BJ (cell line): ENCODE measurements around the gene TUBE1. TPM values are rescaled to one million over a fixed set of nuclear protein-coding genes. Genes with fewer than 3 reads are reported as not detected.

Experiments
- CTCF ChIA-PET: fragments of 350-600 bp; formaldehyde crosslinking; extraction: SDS; loops from one replicate; lab custom pipeline; 2021; ENCODE audit warnings: antibody characterized with exemption, inconsistent platforms; lab: Yijun Ruan, JAX
- POLR2A ChIA-PET: fragments of 300-600 bp; sonication (Branson Sonifier 250); formaldehyde crosslinking; extraction: SDS; loops from one replicate; lab custom pipeline; 2021; ENCODE audit warnings: antibody characterized with exemption; lab: Charles Lee
- DNase-seq: peaks from one replicate; pipeline ENCODE4 v3.0.0-alpha.2; 2011; ENCODE audit warnings: low read depth
- H3K27me3 ChIP-seq: 2 replicates; pipeline ENCODE4 v1.6.0; 2011; ENCODE audit warnings: low read length; ENCODE audit not compliant: control insufficient read depth, insufficient read depth
- H3K36me3 ChIP-seq: 2 replicates; pipeline ENCODE4 v1.5.1; 2011; ENCODE audit warnings: low read length; ENCODE audit not compliant: control insufficient read depth, insufficient read depth
- H3K4me3 ChIP-seq: 2 replicates; pipeline ENCODE4 v1.5.1; 2011; ENCODE audit warnings: low read depth, mild to moderate bottlenecking, control low read depth, low read length
- polyA plus RNA-seq: library from polyadenylated mRNA; depleted of rRNA; stranded (reverse); fragments of >200 nt; gene quantifications from 2 replicates; pipeline ENCODE4 v1.2.3, GENCODE V29; 2011
- TF ChIP-seq, protein P1 (sequence below): IDR thresholded peaks from 2 replicates; pipeline ENCODE4 v1.5.1; 2011; ENCODE audit warnings: low read depth, mild to moderate bottlenecking, control low read depth, inconsistent platforms, low read length, moderate library complexity; ENCODE audit not compliant: insufficient read depth

Gene TUBE1
- polyA plus RNA-seq, 1 experiment = 16.6 TPM

DNA sequence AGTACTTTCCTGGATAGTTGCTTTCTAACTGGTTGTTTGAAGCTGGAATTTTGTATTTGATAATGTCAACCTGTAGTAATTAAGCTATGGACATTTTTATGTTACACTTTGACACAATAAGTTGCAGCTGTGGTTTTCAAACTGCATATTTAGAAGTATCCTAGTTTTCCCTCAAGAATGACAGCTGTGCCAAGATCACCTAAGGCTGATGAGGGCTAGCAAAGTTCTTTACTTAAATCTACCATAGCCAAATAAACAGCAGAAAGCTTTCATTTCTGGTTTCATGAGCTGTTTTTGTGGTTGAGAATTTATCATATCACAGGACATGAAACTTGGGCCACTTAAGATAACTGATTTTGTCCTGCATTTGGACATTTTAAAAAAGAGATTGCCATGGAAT, 30.8 kb upstream of the TUBE1 start:
- ChIA-PET CTCF (interaction anchor here (0.7 to 1.2 kb wide), 2 partner anchors 17 to 31 kb away, joined by 3 read pairs; partner anchors contain the start of genes FAM229B and TUBE1), POLR2A (no interaction called here)
- TF ChIP-seq, protein P1, sequence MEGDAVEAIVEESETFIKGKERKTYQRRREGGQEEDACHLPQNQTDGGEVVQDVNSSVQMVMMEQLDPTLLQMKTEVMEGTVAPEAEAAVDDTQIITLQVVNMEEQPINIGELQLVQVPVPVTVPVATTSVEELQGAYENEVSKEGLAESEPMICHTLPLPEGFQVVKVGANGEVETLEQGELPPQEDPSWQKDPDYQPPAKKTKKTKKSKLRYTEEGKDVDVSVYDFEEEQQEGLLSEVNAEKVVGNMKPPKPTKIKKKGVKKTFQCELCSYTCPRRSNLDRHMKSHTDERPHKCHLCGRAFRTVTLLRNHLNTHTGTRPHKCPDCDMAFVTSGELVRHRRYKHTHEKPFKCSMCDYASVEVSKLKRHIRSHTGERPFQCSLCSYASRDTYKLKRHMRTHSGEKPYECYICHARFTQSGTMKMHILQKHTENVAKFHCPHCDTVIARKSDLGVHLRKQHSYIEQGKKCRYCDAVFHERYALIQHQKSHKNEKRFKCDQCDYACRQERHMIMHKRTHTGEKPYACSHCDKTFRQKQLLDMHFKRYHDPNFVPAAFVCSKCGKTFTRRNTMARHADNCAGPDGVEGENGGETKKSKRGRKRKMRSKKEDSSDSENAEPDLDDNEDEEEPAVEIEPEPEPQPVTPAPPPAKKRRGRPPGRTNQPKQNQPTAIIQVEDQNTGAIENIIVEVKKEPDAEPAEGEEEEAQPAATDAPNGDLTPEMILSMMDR = no peak
- DNase-seq = no peak
- no peak overlapping the region for H3K4me3 ChIP-seq
- H3K36me3 ChIP-seq = peaks cover 13% of the 10 kb centered on the region
- H3K27me3 ChIP-seq = no peaks in the 10 kb centered on the region

DNA sequence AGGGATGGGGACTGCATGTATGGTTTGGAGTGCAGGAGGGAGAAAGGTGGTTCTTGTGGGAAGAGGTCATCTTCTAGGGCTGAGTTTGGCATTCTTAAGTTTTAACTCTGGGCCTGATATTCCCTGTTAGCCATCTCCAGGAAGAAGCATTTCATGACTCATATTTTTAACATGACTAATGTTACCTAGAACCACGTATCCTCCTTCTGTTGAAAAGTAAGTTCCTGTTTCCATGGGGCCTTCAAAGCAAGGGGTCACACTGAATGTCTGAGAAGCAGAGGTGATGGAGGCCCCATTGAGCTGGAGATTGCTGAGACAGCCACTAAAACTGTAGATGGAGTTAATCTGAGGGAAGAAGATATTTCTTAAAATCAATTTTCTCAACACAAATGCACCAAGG, 30.3 kb upstream of the TUBE1 start:
- TF ChIP-seq, protein P1 = no peak
- ChIA-PET POLR2A (no interaction called here), CTCF (interaction anchor here (0.6 to 1.2 kb wide), 2 partner anchors 30 to 1154 kb away, joined by 3 read pairs; partner anchors contain the start of genes FAM229B and TUBE1)
- Histone ChIP-seq H3K4me3 (no peak overlapping the region), H3K27me3 (no peaks in the 10 kb centered on the region), H3K36me3 (peaks cover 13% of the 10 kb centered on the region)
- no peak for DNase-seq

GRCh38 chr6:112116221-112116620, 28.9 kb upstream of the TUBE1 start:
- CTCF ChIA-PET = no interaction called here
- H3K27me3 ChIP-seq = no peaks in the 10 kb centered on the region
- TF ChIP-seq, protein P1 = no peak
- POLR2A ChIA-PET = no interaction called here
- H3K36me3 ChIP-seq = peaks cover 20% of the 10 kb centered on the region
- DNase-seq = no peak
- no peak overlapping the region for H3K4me3 ChIP-seq

DNA sequence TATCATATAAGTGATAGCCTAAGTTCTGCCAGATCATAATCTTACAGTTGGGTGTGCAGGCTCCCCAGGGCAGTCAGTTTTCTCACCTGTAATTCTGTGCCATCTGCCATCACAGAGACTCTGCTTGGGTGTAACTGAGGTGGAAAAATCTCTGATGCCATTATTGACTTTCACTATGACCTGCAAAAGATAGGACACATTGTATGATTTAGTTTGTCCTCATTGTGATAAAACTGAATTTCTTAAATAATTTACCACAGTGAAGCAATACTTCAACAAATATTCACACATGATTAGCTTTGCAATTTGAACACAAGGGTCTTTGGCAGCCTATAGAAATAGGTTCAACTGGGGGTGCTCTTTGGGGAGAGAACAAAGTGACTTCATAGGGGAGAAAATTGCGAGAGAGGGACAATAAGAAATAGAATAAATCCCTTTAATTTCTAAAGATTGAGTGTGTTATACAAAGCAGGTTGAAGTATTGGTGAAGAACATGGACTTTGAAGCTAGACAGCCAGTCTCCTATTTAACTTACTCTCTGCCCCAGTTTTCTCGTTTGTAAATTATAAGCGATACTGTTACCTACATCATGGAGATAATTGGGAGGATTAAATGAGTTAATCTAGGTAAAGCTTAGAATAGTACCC, 27.4 kb upstream of the TUBE1 start:
- TF ChIP-seq, protein P1 = no peak
- ChIA-PET CTCF (no interaction called here), POLR2A (no interaction called here)
- no peak overlapping the region for H3K4me3 ChIP-seq
- no peak for DNase-seq
- H3K27me3 ChIP-seq = no peaks in the 10 kb centered on the region
- H3K36me3 ChIP-seq = peaks cover 19% of the 10 kb centered on the region

GRCh38 chr6:112113918-112114317, 26.6 kb upstream of the TUBE1 start:
- H3K36me3 ChIP-seq = peaks cover 18% of the 10 kb centered on the region

More at GRCh38 chr6:112113918-112114317, 26.6 kb upstream of the TUBE1 start:
- TF ChIP-seq, protein P1 = no peak
- H3K27me3 ChIP-seq = no peaks in the 10 kb centered on the region
- ChIA-PET CTCF (no interaction called here), POLR2A (no interaction called here)
- no peak overlapping the region for H3K4me3 ChIP-seq
- no peak for DNase-seq
